ENCODE data around the gene IQGAP2.
"Not testable (repeated sequence)": the region's sequence is repeated elsewhere in the genome, so short reads cannot be mapped to it uniquely, and the experiment has no call there.

IQGAP2 gene

DNA sequence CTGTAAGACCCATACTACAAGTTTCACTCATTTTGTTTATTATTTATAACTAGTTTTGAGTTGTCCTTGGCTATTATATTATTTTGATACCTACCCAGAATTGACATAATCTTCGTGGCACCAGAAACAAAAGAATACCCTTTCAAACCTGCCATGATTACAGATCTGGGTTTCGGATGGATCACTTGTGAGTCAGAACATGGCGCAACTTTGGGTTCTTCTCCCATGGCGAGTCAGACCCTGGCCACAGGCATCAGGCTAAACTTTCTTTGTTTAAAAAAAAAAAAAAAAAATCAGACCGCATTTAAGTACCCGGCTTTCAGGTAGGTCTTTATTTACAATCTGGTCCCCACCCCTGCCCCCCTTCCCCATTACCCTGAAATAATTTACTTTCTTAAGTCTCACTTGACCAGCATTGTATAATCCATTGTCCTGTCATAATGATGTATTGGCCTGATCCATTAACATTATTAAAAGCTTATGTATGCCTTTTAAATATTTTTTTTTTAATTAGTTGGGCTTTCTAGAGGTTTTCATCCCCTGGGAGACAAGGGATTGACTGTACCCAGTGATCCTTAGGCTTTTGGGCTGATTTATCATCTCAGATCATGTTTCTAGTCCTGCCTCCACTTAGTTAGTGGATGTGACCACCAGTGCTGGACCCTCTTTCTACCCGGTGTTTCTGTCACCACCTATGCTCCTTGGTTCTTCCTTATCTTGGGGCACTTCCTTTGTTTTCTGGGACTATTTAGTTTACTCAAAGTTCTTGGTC, 176.3 kb downstream of the IQGAP2 start:
- no peak for DNase-seq (ENCODE audit: low spot score)

DNA sequence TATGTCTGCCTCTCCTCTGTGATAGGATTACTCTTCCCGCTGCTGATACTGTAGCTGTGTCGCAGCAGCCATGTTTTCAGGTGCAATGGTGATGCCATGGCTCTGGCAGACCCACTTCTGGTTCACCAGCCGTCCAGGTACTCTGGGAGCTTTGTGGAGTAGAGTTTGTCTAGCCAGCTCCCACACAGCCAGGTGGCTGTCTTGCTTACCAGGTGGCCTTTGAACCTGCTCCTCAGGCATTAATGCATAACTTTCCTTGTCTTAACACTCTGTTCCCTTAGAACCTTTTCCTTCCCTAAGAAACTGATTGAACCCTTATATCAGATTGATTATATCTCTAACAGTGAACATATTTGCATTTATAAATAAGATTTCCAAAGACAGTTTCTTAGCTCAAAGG, 177.9 kb downstream of the IQGAP2 start:
- no peak for DNase-seq (ENCODE audit: low spot score)

GRCh38 chr5:76582230-76583162, 179.4 kb downstream of the IQGAP2 start:
- peak; percentile 27 for DNase-seq (ENCODE audit: low spot score)

- DNase-seq (ENCODE audit: low spot score): peak; percentile 45
Observed at GRCh38 chr5:76583163-76584047, 180.3 kb downstream of the IQGAP2 start.

DNA sequence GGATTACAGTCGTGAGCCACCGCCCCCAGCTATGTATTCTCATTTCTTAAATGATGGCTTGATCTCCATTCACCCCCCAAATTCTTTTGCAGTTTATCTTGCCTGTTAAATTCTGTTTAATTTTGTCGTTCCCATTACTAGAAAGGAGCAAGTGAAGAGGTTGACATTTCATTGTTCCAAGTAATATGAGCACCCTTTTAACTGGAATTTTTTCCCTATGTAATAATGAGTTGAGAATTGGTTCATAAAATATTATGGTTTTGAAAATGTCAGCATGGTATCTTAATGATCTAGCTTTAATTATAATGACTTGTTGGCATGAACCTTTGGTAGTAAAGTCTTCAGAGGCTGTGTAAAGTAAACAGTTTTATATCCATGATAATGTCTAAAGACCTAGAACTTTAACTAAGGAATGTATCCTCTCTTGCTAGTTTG, 182.7 kb downstream of the IQGAP2 start:
- no peak for DNase-seq (ENCODE audit: low spot score)

DNA sequence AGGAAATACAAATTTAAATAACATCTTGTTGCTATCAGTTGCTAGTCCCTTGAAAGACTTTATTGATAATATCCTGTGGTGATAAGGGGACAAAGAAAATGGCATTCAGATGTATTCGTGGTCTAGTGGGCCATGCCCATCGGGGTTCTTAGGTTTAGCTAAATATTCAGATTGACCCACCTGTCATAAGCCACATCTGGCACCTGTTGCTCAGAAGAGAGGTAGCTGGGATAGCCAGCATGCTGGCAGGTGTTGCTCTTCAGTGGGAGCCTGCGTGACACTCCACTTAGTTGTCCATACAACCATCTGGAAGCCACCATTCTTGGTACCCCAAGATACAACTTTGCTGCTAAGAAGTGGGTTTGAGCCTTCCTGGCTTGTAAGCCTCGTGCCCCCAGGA, 183.4 kb downstream of the IQGAP2 start:
- DNase-seq (ENCODE audit: low spot score): no peak

DNA sequence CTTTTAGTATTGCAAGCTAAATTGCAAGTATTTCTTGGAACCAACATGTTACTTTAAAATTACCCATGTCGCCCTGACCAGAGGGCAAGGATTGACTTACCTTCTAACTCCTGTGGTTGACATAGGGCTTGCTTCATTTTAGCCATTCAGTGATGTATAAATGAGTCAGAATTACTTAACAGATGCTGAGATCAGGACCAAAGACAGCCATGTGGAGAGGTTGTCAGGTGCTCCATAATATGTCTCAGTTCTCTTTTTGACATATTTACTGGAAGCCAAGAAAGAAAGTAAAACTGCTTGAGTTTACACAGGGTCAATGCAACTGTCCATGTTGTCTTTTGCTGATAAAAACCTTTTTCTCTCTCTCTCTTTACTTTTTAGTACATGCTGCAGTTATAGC, 186.9 kb downstream of the IQGAP2 start:
- DNase-seq (ENCODE audit: low spot score): no peak

GRCh38 chr5:76591366-76591765, 188.3 kb downstream of the IQGAP2 start:
- DNase-seq (ENCODE audit: low spot score): no peak

DNA sequence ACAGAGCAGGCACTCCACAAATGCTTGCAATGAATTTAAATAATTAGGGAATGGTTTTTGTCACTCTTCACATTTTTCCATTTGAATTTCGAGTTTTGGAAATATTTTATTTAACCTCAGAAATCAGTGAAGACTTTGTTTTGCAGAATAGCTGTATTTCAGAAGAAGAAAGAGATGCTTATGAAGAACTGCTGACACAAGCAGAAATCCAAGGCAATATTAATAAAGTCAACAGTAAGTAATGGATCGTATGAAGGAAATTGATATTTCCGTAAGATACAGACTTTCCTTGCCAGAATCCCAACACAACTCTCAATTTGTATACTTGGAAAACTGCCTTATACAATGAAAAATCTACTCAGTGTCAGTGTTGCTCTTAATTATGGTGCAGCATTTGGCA, 189.6 kb downstream of the IQGAP2 start:
- DNase-seq (ENCODE audit: low spot score): no peak

- DNase-seq (ENCODE audit: low spot score): no peak
Observed at GRCh38 chr5:76594107-76594506, 191.0 kb downstream of the IQGAP2 start.

GRCh38 chr5:76595755-76596481, 192.8 kb downstream of the IQGAP2 start:
- no peak for DNase-seq (ENCODE audit: low spot score)

- DNase-seq (ENCODE audit: low spot score): no peak
Observed at GRCh38 chr5:76598531-76598930, 195.4 kb downstream of the IQGAP2 start.

- no peak for DNase-seq (ENCODE audit: low spot score)
Observed at GRCh38 chr5:76600716-76601115, 197.6 kb downstream of the IQGAP2 start.

DNA sequence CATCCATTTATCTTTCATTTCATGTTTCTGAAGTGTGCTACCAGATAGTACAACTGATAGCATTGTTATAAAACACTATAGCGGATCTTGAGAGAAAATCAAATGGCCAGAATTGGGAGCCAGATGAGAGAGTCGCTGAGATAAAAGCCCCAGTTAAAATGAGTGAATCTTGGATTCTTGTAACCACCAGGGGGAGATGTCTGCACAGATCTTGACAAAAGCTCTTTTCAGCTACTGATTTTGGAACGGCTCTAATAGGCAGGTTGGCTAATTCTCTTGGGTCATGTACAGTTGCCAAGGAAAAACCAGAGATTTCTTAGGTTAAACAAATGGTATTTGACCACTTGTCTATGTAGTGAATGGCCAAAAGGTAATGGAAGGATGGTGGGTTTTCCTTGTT, 198.4 kb downstream of the IQGAP2 start:
- DNase-seq (ENCODE audit: low spot score): peak; percentile 63

DNA sequence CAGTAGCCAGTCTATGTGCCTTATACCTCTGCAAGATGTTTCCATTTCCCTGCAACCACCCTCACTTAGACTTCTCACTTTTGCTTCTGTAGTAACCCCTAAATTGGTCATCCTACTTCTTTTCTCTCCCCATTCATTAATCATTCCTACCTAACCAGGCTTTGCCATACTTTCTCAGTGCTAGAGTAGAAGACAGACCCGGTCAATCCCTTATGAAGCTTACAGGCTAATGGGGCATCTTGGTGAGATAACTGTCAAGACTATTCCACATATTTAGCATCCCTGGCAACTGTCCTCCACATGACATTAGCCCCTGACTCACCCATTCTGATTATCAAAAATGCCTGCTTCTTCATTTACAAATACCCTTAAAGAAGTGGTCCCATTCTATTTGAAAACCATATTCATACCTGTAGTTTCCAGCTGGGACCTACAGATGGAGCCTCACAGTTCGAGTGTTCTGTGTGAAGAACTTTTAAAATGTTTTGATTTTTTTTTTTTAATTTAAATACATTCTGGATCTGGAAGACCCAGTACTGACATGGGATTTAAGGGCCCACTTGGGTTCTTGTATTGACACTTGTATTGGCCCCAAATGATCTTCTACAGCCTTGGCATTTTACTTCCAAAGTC, 199.1 kb downstream of the IQGAP2 start:
- DNase-seq (ENCODE audit: low spot score): no peak

GRCh38 chr5:76603991-76604390, 200.9 kb downstream of the IQGAP2 start:
- not testable (repeated sequence) for DNase-seq (ENCODE audit: low spot score)

DNA sequence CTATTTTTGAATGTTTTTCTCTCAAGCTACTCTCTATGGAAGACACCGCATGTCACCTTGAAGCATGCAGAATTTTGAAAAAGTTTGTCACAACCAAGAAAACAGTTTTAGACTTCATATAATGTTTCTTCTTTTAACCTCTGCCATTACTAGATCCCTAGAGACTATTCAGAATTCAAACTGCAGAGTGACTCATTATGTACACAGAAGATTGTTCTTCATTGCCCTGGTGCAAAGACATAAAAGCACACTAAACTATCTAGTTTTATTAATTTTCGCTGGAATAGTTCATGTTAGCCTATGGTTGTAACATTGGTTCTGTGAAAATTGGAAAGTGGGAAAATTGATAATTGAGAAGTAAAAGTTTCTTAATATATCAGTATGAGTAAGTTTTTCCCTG, 201.8 kb downstream of the IQGAP2 start:
- DNase-seq (ENCODE audit: low spot score): no peak

GRCh38 chr5:76606701-76607100, 203.6 kb downstream of the IQGAP2 start:
- no peak for DNase-seq (ENCODE audit: low spot score)

DNA sequence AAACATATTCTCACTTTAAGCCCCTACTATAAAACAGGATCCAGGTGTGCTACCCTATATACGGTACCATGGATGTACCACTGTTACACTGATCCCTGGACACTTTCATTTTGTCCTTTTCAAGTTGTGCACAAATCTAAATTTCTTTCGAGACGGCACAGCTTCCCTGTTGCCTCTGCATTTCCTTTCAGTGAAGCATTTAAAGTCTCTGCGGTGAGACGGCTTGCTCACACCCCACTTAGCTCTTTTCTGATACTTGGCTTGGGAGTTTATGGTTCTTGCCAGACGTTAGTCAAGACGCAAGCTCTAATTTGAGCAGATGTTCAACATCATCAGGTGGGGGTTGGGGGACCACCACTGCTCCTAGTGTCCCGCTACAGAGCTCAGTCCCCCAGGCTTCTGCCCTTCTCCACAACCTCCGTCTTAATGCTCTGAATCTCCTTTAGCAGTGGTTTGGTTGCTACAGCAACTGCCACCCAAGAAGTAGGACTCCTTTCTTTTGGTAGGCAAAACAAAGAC, 204.3 kb downstream of the IQGAP2 start:
- no peak for DNase-seq (ENCODE audit: low spot score)

DNA sequence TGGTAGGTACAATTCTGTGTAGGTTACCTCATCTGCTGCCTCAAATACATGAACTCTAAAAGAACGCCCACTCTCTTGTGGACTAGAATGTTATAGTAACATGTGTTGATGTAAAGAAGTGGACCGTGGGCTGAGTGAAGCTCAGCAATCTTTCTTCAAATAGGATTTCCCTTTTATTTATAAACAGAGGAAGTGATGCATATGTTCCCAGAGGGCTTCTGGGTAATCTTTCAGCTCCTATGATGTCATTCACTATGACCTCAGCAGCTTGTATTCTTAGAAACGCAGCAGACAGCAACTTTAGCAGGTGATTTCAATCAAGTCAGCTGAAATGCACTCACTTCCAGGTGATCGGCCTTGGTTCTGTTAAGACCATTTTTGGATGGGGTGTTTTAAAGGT, 205.7 kb downstream of the IQGAP2 start:
- peak; percentile 11 for DNase-seq (ENCODE audit: low spot score)

GRCh38 chr5:76610196-76610595, 207.1 kb downstream of the IQGAP2 start:
- no peak for DNase-seq (ENCODE audit: low spot score)
